ENCODE data around the gene SYT3.

- no peak for TF ChIP-seq CTCF (IDR thresholded peaks at IDR 0.05; ENCODE audit: insufficient read depth, low read length)
- no peak for TF ChIP-seq REST (IDR thresholded peaks at IDR 0.05; ENCODE audit: insufficient replicate concordance, low read depth)
- TF ChIP-seq POLR2AphosphoS5 (IDR thresholded peaks at IDR 0.05; ENCODE audit: low read depth) = no peak
- no peak for TF ChIP-seq SPI1 (IDR thresholded peaks at IDR 0.05; ENCODE audit: borderline replicate concordance, low read depth)
- TF ChIP-seq GABPA (IDR thresholded peaks at IDR 0.05; ENCODE audit: low read depth) = no peak
Observed at GRCh38 chr19:50668879-50669278, 29.2 kb upstream of the SYT3 start.

Data from HL-60 (cell line).